ENCODE results near the gene NFIA. TPM values are rescaled to one million over a fixed set of nuclear protein-coding genes. Genes with fewer than 3 reads are reported as not detected.
A peak's percentile ranks its signal among the peaks of the same experiment; 100 is the strongest.

The NFIA gene
- total and polyA plus RNA-seq, 2 of the 13 experiments (the other 11 are each of a cell fraction or from before 2014, with no cell fraction given), result 14.7 to 28.5 TPM

DNA sequence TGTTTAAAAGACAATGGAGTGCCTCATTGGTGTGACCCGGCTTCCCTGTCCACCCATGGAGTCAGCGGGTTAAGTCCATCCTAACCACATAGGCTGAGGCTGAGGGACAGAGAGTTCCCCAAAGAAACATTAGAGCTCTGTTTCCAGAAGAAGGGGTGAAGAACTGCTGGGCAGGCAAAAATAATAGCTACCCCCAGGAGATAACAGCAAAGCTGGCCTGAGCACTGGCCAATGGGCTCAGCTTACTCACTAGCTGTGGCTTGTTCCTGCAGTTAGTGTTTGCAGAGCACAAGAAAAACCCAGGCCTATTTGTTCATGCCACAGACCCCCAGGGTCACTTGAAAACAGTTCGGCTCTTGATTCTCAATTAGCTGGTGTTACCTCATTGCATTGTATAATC lies 311.2 kb downstream of the NFIA start:
- Histone ChIP-seq H3K9ac (ENCODE audit: insufficient read depth, low read depth, low read length) (no peak overlapping the region), H3K4me1 (ENCODE audit: insufficient read depth, low read length) (no peaks in the 10 kb centered on the region), H2AFZ (ENCODE audit: low read length) (no peak overlapping the region), H3K36me3 (replicated peaks in 1 of 2; ENCODE audit: control insufficient read depth in 1 of 2, insufficient read depth in 2 of 2, low read length in 2 of 2) (peaks cover 14 to 72% of the 10 kb centered on the region in 2 experiments), H3K27ac (ENCODE audit: extremely low read length, insufficient read depth, low read length) (no peak overlapping the region), H4K20me1 (ENCODE audit: insufficient read depth, low read length) (no peaks in the 10 kb centered on the region), H3K4me2 (ENCODE audit: low read depth, low read length) (no peak overlapping the region), H3K4me3 (replicated peaks in 1 of 3; ENCODE audit: insufficient read depth in 1 of 3, low read depth in 2 of 3, low read length in 3 of 3) (no peak overlapping the region), H3K27me3 (ENCODE audit: control insufficient read depth in 1 of 2, insufficient read depth in 2 of 2, low read length in 2 of 2) (no peaks in the 10 kb centered on the region), H3K79me2 (ENCODE audit: insufficient read depth, low read length) (no peaks in the 10 kb centered on the region), H3K9me3 (ENCODE audit: low read length) (no peaks in the 10 kb centered on the region)
- DNase-seq (ENCODE audit: low spot score), result no peak
- WGBS (ENCODE audit: low lambda C conversion rate), result 100% methylated on average over 3 of the region's 3 CpGs
- BruUV-seq (replicated peaks), result no TSS peak
- TF ChIP-seq ZMYM4 (CRISPR knock-in tag; IDR thresholded peaks at IDR 0.05) (no peak), PHF5A (CRISPR knock-in tag; IDR thresholded peaks at IDR 0.05; ENCODE audit: low read depth, unreplicated experiment) (no peak)
- TF ChIP-seq, protein P1, sequence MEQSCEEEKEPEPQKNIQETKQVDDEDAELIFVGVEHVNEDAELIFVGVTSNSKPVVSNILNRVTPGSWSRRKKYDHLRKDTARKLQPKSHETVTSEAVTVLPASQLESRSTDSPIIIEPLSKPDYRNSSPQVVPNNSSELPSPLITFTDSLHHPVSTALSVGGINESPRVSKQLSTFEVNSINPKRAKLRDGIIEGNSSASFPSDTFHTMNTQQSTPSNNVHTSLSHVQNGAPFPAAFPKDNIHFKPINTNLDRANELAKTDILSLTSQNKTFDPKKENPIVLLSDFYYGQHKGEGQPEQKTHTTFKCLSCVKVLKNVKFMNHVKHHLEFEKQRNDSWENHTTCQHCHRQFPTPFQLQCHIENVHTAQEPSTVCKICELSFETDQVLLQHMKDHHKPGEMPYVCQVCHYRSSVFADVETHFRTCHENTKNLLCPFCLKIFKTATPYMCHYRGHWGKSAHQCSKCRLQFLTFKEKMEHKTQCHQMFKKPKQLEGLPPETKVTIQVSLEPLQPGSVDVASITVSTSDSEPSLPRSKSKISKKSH (CRISPR knock-in tag; IDR thresholded peaks at IDR 0.05; ENCODE audit: borderline replicate concordance), result no peak
- CTCF ChIA-PET (ENCODE audit: low intra/inter-chr PET ratio, low total read pairs), result no interaction called here
- ATAC-seq, result no peak
- in situ Hi-C loops (cut with HindIII; ENCODE audit: extremely low pct_ligation_motif_present, low pct_unique_long_range_greater_than_20kb) (no loop called here), intact Hi-C loops (cut with micrococcal nuclease; ENCODE audit: unreplicated experiment) (no loop called here)
- no peak for FAIRE-seq
- POLR2A ChIA-PET, result no interaction called here

DNA sequence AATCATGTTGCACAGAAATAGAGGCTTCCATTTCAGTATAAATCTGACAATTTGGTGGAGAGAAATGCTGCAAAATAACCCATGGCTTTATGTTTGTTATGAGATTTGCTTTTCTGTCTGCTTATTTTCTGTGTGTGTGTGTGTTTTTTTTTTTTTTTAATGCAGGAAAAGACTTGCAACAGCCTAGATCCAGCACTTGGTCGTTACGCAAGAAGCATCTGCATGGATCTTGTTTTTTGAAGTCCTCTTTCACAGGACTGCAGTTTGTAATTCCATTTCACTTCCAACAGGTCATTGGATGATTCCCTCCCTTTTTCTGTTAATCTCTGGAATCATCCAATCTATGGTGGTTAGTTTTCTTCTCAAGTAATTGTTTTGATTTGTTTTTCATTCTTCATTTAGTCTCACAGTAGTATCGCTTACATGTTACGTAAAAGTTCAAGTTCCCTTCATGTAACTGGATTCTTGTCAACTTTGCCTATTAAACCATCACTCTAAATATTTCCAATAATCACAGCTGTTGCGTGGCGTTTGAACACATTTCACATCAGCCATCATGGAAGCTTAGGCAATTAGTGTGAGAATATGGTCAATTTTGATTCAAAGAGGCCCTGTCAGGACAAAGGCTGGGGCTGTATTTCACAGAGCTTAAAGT lies 312.9 kb downstream of the NFIA start:
- ChIA-PET CTCF (ENCODE audit: low intra/inter-chr PET ratio, low total read pairs) (no interaction called here), POLR2A (no interaction called here)
- FAIRE-seq, result no peak

More for the DNA sequence above, 312.9 kb downstream of the NFIA start:
- TF ChIP-seq CEBPB (IDR thresholded peaks at IDR 0.05; ENCODE audit: borderline replicate concordance, low read depth, low read length) (peak; percentile 52; the same call in 1 of the 2 replicates), ZNF75D (CRISPR knock-in tag; IDR thresholded peaks at IDR 0.05; ENCODE audit: borderline replicate concordance) (no peak)
- DNase-seq (ENCODE audit: low spot score) (no peak), ATAC-seq (no peak)
- no TSS peak for BruUV-seq (replicated peaks)
- intact Hi-C loops (cut with micrococcal nuclease; ENCODE audit: unreplicated experiment) (no loop called here), in situ Hi-C loops (cut with HindIII; ENCODE audit: extremely low pct_ligation_motif_present, low pct_unique_long_range_greater_than_20kb) (no loop called here)
- H3K9ac ChIP-seq (ENCODE audit: insufficient read depth, low read depth, low read length), result no peak overlapping the region
- H3K36me3 ChIP-seq (replicated peaks in 1 of 2; ENCODE audit: control insufficient read depth in 1 of 2, insufficient read depth in 2 of 2, low read length in 2 of 2), result peaks cover 11 to 64% of the 10 kb centered on the region in 2 experiments; a peak in 4 of 5 replicates
- H2AFZ ChIP-seq (ENCODE audit: low read length), result no peak overlapping the region
- H3K9me3 ChIP-seq (ENCODE audit: low read length), result no peaks in the 10 kb centered on the region
- no peaks in the 10 kb centered on the region for H3K4me1 ChIP-seq (ENCODE audit: insufficient read depth, low read length)
- H3K27ac ChIP-seq (ENCODE audit: extremely low read length, insufficient read depth, low read length), result no peak overlapping the region
- no peak overlapping the region for H3K4me3 ChIP-seq (replicated peaks in 1 of 3; ENCODE audit: insufficient read depth in 1 of 3, low read depth in 2 of 3, low read length in 3 of 3)
- no peaks in the 10 kb centered on the region for H3K79me2 ChIP-seq (ENCODE audit: insufficient read depth, low read length)
- H3K4me2 ChIP-seq (ENCODE audit: low read depth, low read length), result no peak overlapping the region
- WGBS (ENCODE audit: low lambda C conversion rate), result 97% methylated on average over 6 of the region's 6 CpGs
- no peaks in the 10 kb centered on the region for H4K20me1 ChIP-seq (ENCODE audit: insufficient read depth, low read length)
- H3K27me3 ChIP-seq (ENCODE audit: control insufficient read depth in 1 of 2, insufficient read depth in 2 of 2, low read length in 2 of 2), result no peaks in the 10 kb centered on the region
